Neural cell (in vitro differentiated cells): ENCODE results near the gene BAX. TPM values are rescaled to one million over a fixed set of nuclear protein-coding genes. Genes with fewer than 3 reads are reported as not detected.

ENCODE experiments used
- H2AFZ ChIP-seq: fragments of 200-600, 300-800 bp; sonication (generic), shearing (Covaris generic); 2 replicates; pipeline ENCODE4 v1.6.0; 2014; ENCODE audit warnings: low read depth, mild to moderate bottlenecking, antibody characterized with exemption, low read length, moderate library complexity
- H3F3A ChIP-seq: fragments of 200-600 bp; shearing (Covaris generic); 2 replicates; pipeline ENCODE4 v1.6.1; 2016; ENCODE audit warnings: mild to moderate bottlenecking, moderate library complexity, mixed read lengths, antibody characterized with exemption, low read length; ENCODE audit not compliant: insufficient read depth, poor library complexity, severe bottlenecking
- H3K27ac ChIP-seq: fragments of 200-600, 300-800 bp; sonication (generic), shearing (Covaris generic); 2 replicates; pipeline ENCODE4 v1.5.1; 2014; ENCODE audit warnings: mild to moderate bottlenecking, low read length, moderate library complexity
- H3K27me3 ChIP-seq: fragments of 300-800, 200-600 bp; sonication (generic), shearing (Covaris generic); 2 replicates; pipeline ENCODE4 v1.6.0; 2014; ENCODE audit warnings: mild to moderate bottlenecking, low read depth, low read length, moderate library complexity; ENCODE audit not compliant: insufficient read depth
- H3K36me3 ChIP-seq: fragments of 300-800, 200-600 bp; sonication (generic), shearing (Covaris generic); 2 replicates; pipeline ENCODE4 v1.5.1; 2014; ENCODE audit warnings: mild to moderate bottlenecking, antibody characterized with exemption, low read length, moderate library complexity; ENCODE audit not compliant: insufficient read depth
- H3K4me2 ChIP-seq: fragments of 300-800, 200-600 bp; sonication (generic), shearing (Covaris generic); 2 replicates; pipeline ENCODE4 v1.6.0; 2014; ENCODE audit warnings: mild to moderate bottlenecking, low read length
- H3K4me3 ChIP-seq: fragments of 300-800, 200-600 bp; sonication (generic), shearing (Covaris generic); 2 replicates; pipeline ENCODE4 v1.5.1; 2014; ENCODE audit warnings: mild to moderate bottlenecking, low read length, moderate library complexity
- H3K79me2 ChIP-seq: fragments of 200-600 bp; shearing (Covaris generic); replicated peaks from 2 replicates; pipeline ENCODE4 v1.6.0; 2014; ENCODE audit warnings: mild to moderate bottlenecking, low read length, moderate library complexity; ENCODE audit not compliant: insufficient read depth
- H3K9ac ChIP-seq: fragments of 300-800, 200-600 bp; sonication (generic), shearing (Covaris generic); 2 replicates; pipeline ENCODE4 v1.6.1; 2016; ENCODE audit warnings: mild to moderate bottlenecking, low read length, mixed read lengths
- H3K9me2 ChIP-seq: fragments of 200-600 bp; shearing (Covaris generic); 2 replicates; pipeline ENCODE4 v1.6.1; 2016; ENCODE audit warnings: mild to moderate bottlenecking, low read length, mixed read lengths; ENCODE audit not compliant: insufficient read depth
- H3K9me3 ChIP-seq: fragments of 200-600, 300-800 bp; sonication (generic), shearing (Covaris generic); 2 replicates; pipeline ENCODE4 v1.6.1; 2016; ENCODE audit warnings: mild to moderate bottlenecking, mixed run types, low read length, moderate library complexity, mixed read lengths
- H4K20me1 ChIP-seq: fragments of 200-600 bp; shearing (Covaris generic); 2 replicates; pipeline ENCODE4 v1.6.1; 2016; ENCODE audit warnings: mild to moderate bottlenecking, mixed run types; ENCODE audit not compliant: insufficient read depth
- MXI1 ChIP-seq: fragments of 450-650 bp; conservative IDR thresholded peaks from 2 replicates; pipeline ENCODE4 v1.6.1; 2014; ENCODE audit warnings: antibody characterized with exemption, mild to moderate bottlenecking; ENCODE audit not compliant: poor library complexity, severe bottlenecking
- POLR2AphosphoS5 ChIP-seq: IDR thresholded peaks from 2 replicates; pipeline ENCODE4 v1.6.1; 2012
- RAD21 ChIP-seq: fragments of 450-650 bp; conservative IDR thresholded peaks from 2 replicates; pipeline ENCODE4 v1.6.1; 2014; ENCODE audit warnings: antibody characterized with exemption, mild to moderate bottlenecking, moderate library complexity
- SMC3 ChIP-seq: fragments of 450-650 bp; conservative IDR thresholded peaks from 2 replicates; pipeline ENCODE4 v1.6.1; 2014; ENCODE audit warnings: antibody characterized with exemption, mild to moderate bottlenecking, moderate library complexity; ENCODE audit not compliant: poor library complexity
- polyA plus RNA-seq: library from polyadenylated mRNA; depleted of rRNA; stranded (reverse); fragments of >200 nt; gene quantifications from 2 replicates; pipeline ENCODE4 v1.2.3, GENCODE V29; 2014
- TF ChIP-seq, protein P1 (sequence below): IDR thresholded peaks from 2 replicates; pipeline ENCODE4 v1.6.1; 2012; ENCODE audit warnings: borderline replicate concordance

Gene BAX
- polyA plus RNA-seq, 1 donor from 2014 or later, result 71.9 TPM

DNA sequence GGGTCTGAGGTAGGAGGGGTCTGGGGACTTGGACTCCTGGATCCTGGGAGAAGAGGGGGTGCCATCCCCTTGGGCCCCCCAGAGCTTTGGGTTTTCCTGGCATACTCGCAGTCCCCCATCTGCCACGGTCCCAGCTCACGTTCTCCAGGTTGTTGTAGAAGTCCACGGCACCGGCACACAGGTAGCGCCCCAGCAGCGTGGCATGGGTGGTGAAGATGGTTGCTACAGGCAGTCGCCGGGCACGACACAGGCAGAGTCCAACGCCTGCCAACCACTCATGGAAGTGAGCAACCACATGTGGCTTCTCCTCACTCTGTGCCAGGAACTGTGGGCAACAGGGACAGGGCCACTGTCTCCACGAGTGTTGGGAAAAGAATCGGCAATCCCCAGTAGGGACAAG is 31.0 kb downstream of the BAX start:
- Histone ChIP-seq H3K4me3 (no peak overlapping the region), H3K9ac (no peak overlapping the region), H3K9me3 (no peaks in the 10 kb centered on the region), H3K36me3 (no peaks in the 10 kb centered on the region), H3K27me3 (no peaks in the 10 kb centered on the region), H3F3A (no peaks in the 10 kb centered on the region), H3K79me2 (no peaks in the 10 kb centered on the region), H3K9me2 (no peaks in the 10 kb centered on the region), H3K27ac (no peak overlapping the region), H4K20me1 (no peaks in the 10 kb centered on the region), H3K4me2 (no peak overlapping the region), H2AFZ (no peak overlapping the region)
- TF ChIP-seq RAD21 (no peak), MXI1 (no peak), SMC3 (no peak)

DNA sequence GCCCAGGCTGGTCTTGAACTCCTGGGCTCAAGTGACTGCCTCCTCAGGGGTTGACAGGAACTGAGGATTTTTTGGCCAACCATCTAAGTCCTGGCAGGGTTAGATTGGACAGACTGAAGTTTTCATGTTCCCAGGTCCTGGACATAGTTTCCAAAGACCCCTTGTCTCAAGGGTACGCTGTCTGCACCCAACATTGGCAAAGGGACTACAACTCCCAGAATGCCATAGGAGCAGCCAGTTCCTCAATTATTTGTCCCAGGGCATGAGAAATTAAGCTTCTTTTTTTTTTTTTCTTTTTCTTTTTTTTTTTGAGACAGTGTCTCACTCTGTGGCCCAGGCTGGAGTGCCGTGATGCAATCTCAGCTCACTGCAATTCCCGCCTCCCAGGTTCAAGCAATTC is 31.5 kb downstream of the BAX start:
- no peaks in the 10 kb centered on the region for H3K27me3 ChIP-seq
- no peak overlapping the region for H3K9ac ChIP-seq
- TF ChIP-seq, protein P1, sequence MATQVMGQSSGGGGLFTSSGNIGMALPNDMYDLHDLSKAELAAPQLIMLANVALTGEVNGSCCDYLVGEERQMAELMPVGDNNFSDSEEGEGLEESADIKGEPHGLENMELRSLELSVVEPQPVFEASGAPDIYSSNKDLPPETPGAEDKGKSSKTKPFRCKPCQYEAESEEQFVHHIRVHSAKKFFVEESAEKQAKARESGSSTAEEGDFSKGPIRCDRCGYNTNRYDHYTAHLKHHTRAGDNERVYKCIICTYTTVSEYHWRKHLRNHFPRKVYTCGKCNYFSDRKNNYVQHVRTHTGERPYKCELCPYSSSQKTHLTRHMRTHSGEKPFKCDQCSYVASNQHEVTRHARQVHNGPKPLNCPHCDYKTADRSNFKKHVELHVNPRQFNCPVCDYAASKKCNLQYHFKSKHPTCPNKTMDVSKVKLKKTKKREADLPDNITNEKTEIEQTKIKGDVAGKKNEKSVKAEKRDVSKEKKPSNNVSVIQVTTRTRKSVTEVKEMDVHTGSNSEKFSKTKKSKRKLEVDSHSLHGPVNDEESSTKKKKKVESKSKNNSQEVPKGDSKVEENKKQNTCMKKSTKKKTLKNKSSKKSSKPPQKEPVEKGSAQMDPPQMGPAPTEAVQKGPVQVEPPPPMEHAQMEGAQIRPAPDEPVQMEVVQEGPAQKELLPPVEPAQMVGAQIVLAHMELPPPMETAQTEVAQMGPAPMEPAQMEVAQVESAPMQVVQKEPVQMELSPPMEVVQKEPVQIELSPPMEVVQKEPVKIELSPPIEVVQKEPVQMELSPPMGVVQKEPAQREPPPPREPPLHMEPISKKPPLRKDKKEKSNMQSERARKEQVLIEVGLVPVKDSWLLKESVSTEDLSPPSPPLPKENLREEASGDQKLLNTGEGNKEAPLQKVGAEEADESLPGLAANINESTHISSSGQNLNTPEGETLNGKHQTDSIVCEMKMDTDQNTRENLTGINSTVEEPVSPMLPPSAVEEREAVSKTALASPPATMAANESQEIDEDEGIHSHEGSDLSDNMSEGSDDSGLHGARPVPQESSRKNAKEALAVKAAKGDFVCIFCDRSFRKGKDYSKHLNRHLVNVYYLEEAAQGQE, result no peak
- TF ChIP-seq POLR2AphosphoS5 (no peak), MXI1 (no peak)
- H3K79me2 ChIP-seq, result no peaks in the 10 kb centered on the region
- H4K20me1 ChIP-seq, result no peaks in the 10 kb centered on the region
- no peaks in the 10 kb centered on the region for H3K36me3 ChIP-seq
- H3K4me3 ChIP-seq, result no peak overlapping the region
- no peak overlapping the region for H3K4me2 ChIP-seq
- H3K9me3 ChIP-seq, result no peaks in the 10 kb centered on the region
- no peaks in the 10 kb centered on the region for H3K9me2 ChIP-seq
- H2AFZ ChIP-seq, result no peak overlapping the region
- no peaks in the 10 kb centered on the region for H3F3A ChIP-seq
- no peak overlapping the region for H3K27ac ChIP-seq

GRCh38 chr19:48987323-48987722 is 32.6 kb downstream of the BAX start:
- Histone ChIP-seq H2AFZ (no peak overlapping the region), H3K4me2 (no peak overlapping the region), H3K79me2 (peaks cover 6% of the 10 kb centered on the region), H3K9me2 (no peaks in the 10 kb centered on the region), H3K4me3 (no peak overlapping the region), H4K20me1 (no peaks in the 10 kb centered on the region), H3F3A (no peaks in the 10 kb centered on the region), H3K36me3 (no peaks in the 10 kb centered on the region), H3K9me3 (no peaks in the 10 kb centered on the region), H3K9ac (no peak overlapping the region), H3K27ac (no peak overlapping the region), H3K27me3 (no peaks in the 10 kb centered on the region)
- TF ChIP-seq MXI1, result no peak

DNA sequence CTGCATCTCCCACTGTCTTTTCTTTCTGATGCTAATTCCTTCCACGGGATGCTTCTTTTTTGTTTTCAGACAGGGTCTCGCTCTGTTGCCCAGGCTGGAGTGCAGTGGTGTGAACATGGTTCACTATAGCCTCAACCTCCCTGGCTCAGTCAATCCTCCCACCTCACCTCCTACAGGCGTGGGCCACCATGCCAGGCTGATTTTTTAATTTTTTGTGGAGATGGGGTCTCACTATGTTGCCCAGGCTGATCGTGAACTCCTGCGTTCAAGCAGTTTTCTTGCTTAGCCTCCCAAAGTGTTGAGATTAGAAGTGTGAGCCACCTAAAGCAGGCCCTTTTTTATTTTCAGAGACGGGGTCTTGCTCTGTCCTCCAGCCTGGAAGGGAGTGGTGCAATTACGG is 33.6 kb downstream of the BAX start:
- Histone ChIP-seq H3K27ac (no peak overlapping the region), H3K9me3 (no peaks in the 10 kb centered on the region)
- no peak for TF ChIP-seq RAD21

More for the DNA sequence above, 33.6 kb downstream of the BAX start:
- Histone ChIP-seq H3K79me2 (peaks cover 6% of the 10 kb centered on the region), H2AFZ (no peak overlapping the region), H3K4me2 (no peak overlapping the region), H3K4me3 (no peak overlapping the region), H4K20me1 (no peaks in the 10 kb centered on the region), H3K36me3 (no peaks in the 10 kb centered on the region), H3K27me3 (no peaks in the 10 kb centered on the region), H3K9ac (no peak overlapping the region), H3F3A (peaks cover 4% of the 10 kb centered on the region), H3K9me2 (no peaks in the 10 kb centered on the region)
